ENCODE measurements around the gene EIF2AK2.
"Not testable (repeated sequence)": the region's sequence is repeated elsewhere in the genome, so short reads cannot be mapped to it uniquely, and the experiment has no call there.

The EIF2AK2 gene

DNA sequence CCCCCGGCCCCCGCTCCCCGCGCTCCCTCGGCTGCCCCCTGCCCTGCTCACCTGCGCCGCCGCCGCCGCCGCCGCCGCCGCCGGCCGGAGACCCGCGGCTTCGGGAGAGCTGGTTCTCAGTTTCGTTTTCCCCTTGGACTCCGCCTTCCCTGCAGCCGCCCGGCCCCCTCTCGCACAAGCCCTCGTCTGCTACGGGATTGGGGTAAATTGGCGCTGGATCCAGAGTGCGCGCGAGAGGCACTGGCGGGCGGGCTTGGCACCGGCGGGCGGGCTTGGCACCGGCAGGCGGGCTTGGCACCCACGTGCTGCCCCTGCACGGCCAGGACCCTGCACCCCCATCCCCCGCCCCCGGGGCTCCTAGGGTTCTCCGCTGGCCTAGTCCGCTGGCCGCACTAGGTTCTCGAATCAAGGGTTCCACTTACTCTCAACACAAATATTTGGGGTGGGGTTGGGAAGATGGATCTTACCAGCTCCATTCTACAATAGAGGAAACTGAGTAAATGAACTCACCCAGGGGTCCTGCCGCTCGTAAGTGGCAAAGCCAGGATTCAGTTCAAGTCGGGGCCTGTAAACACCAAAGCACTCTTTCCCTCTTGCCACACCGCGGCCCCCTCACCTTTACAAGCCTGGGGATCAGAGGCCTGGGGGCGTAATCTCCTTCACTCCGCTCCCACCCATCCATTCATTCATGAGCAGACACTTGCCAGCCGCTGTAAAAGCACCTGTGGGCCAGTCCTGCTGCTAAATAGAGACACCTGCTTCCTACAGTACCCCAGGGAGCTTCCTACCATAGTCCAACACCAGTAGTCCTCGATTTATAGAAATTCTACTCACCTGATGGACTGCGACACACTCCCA lies at the start of gene EIF2AK2:
Gene EIF2AK2, minus strand, starts transcription at position 124 of the 858 bp plus-strand sequence. CDS start 9,174 bp downstream, outside the sequence.
- DNase-seq (ENCODE audit: low read depth) = peak; percentile 68

DNA sequence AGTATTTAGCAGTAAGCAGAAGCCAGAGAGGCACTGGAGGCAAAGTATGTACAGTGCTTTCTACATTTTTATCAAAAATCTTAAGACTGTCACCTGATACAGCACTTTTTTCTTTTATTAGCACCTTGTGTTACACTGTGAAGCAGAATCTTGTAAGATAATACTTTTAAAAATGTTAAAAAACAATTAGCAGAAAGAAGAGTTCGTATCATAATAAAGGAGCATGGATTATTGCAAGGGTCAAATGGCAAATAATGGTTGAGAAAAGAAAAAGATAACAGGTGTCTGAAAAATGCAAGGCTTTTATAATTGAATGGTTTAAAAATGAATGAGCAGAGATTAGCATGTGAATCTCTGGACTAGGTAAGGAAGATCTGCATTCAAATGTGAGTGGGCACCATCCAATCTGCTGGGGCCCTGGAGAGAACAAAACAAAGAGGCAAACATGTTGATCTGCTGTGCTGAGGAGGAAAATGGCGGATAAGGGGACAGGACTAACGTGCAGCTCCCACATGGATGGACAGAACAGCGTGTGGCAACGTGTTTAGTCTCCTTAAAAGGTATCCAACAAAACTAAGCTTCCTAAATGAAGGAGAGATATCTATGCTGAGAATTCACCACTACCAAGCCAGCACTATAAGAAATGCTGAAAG lies 49.0 kb upstream of the EIF2AK2 start:
- no peak for DNase-seq (ENCODE audit: low read depth)

DNA sequence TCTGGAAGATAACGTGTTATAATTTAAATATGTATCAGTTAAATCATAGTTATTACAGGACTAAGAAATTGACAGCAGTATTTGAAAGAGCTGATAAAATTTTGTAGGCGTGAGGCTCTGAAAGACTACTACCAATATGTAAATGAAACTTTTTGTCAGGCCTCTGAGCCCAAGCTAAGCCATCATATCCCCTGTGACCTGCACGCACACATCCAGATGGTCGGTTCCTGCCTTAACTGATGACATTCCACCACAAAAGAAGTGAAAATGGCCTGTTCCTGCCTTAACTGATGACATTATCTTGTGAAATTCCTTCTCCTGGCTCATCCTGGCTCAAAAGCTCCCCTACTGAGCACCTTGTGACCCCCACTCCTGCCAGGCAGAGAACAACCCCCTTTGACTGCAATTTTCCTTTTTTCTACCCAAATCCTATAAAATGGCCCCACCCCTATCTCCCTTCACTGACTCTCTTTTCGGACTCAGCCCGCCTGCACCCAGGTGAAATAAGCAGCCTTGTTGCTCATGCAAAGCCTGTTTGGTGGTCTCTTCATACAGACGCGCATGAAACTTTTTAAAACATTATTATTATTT lies 48.4 kb upstream of the EIF2AK2 start:
- not testable (repeated sequence) for DNase-seq (ENCODE audit: low read depth)

DNA sequence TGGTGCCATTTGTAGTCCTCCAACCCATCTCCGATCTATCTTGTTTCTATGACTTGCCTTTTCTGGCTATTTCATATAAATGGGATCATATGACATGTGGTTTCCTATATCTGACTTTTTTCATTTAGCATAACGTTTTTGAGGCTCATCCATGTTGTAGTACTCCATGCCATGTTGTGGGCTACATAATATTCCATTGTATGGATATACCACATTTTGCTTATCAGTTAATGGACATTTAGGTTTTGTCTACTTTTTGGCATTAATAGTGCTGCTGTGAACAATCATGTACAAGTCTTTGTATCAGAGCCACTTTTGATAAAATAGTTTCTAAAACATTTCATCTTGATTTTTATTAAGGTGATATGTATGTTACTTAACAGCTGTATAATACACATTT lies 46.9 kb upstream of the EIF2AK2 start:
- DNase-seq (ENCODE audit: low read depth) = no peak

DNA sequence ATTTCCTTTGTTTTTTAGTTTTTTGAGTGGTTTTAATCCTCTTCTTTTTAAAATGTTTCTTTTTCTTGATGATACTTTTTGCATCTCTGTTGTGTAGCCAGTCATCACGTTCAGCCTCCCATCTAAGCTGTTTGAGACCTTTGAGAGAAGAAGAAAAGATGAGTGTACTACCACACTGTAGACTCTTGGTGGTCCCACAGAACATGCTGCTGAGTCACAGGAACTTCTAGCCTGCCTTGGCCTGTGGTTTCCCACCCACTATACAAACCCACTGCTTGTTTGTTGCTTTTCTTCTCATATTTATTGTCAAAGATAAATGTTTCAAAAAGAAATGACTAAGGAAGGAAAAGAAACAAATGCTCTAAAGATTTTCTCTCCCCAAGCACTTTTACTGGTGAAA lies 45.0 kb upstream of the EIF2AK2 start:
- no peak for DNase-seq (ENCODE audit: low read depth)

DNA sequence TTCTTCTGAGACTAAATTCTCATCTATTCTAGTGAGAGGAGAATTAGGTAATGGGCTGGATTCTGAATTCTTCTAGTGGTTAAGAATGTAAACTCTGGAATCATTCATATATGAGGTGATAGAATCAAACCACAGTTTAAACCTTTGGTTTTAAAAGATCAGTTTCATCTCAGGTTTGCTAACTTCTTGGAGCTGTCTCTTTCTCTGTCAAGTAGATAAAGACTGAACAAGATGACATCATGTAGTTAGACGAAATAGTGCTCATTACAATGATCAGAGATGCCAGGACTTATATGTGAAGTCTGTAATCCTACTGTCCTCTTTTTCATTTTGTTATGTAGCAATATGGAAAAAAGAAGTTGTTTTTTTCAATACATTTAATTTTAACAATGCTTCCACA lies 44.4 kb upstream of the EIF2AK2 start:
- DNase-seq (ENCODE audit: low read depth) = no peak

DNA sequence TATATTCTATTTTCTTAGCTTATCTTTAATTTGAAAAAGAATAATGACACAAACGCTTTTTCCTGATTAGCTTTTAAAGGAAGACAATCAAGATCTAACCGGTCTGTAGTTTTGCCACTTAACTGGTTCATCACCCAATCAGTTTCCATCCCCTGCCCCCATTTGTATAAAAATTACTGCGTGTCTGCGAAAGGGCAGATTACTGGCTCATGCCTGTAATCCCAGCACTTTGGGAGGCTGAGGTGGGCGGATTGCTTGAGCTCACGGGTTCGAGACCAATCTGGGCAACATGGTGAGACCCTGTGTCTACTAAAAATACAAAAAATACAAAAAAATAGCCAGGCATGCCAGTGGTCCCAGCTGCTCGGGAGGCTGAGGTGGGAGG lies 41.9 kb upstream of the EIF2AK2 start:
- no peak for DNase-seq (ENCODE audit: low read depth)

DNA sequence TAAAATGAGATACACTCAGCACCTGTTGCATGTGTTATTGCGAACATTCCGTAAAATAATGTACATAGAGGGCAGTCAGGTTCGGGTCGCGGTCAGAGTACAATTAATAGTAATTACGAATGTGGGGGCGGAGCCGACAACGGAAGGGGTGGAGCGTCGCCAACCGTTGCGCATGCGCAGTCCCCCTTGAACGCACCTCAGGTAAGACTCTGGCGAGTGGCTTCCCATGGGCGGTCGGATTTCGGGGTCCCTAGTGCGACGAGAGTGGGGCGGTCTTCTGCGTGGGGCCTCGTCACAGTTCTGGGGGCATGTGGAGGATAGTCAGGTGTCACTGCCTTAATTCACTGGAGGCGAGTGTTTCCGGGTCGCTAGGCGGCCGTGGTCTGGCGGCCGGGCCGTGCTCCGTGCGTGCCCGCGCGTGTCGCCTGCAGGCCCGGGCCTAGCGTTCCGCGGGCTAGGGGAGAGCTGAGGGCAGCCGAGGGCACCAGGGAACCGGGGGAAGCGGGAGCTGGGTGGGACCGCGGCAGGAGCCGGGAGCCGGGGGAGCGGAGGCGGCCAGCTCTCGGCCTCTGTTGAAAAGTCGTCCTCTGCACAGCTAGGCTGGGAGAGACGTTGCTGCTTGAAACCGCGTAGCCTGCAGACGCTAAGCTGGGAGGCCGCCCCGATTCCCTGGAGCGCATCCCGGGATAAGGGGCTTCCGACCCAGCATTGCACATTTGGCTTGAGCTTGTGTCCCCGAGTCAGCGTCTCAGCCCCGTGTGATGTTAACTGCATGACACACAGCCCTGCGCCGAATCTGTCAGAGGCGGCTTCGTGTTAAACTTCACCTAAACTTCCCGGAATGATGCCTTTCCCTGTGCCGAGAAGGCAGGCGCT lies 39.8 kb upstream of the EIF2AK2 start, which contains the start of gene CEBPZOS:
Gene CEBPZOS, plus strand, starts transcription at position 177 of the 876 bp plus-strand sequence. CDS start 3,209 bp downstream, outside the sequence.
- DNase-seq (ENCODE audit: low read depth) = peak; percentile 85

DNA sequence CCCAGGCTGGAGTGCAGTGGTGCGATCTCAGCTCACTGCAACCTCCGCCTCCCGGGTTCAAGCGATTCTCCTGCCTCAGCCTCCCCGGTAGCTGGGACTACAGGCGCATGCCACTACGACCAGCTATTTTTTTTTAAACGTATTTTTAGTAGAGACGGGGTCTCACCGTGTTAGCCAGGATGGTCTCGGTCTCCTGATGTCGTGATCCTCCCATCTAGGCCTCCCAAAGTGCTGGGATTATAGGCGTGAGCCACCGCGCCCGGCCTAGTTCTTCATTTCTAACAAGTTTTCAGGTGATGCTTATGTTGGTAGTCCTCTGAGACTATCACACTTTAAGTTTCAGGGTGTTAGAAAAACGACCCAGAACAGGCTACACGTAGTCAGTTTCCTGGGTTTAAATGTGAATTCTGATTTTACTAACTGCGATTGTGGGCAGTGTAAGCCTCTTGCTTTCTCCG lies 39.1 kb upstream of the EIF2AK2 start:
- DNase-seq (ENCODE audit: low read depth) = not testable (repeated sequence)

DNA sequence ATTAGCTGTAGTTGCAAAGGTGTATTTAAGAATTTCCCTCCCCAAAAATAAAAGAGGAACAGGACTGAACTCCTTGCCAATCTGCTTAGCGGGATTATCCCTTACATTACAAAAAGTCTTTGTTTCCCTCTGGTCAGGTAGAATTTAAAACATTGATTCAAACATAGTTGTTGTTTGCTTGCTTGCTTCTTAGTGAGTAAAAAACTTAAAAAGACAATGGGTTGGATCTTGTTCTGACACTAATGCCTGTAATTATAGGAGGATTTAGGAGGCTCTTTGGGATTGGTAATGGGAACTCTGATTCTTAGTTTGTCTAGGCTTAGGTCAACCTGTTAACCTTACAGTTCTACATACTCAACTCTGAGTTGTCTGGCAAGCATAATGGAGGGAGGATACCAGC lies 35.8 kb upstream of the EIF2AK2 start:
- DNase-seq (ENCODE audit: low read depth) = no peak

DNA sequence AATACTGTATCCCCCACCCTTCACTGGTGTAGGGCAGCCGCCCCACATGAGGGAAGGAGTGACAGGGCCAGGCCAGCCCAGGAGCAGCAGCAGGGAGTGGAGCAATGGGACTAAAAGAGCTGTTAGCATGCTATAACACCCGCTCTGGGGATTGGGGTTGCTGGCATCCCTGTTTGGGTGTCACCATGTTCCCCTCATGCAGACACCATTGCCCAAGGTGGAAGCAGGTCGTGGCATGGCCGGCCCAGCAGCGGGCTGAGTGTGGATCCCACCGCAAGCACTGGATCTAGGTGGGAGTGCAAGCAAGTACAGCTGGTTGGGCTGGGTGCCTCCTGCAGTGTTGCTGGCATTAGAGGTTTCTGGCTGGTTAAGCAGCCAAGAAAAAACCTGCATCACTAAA lies 35.0 kb upstream of the EIF2AK2 start:
- DNase-seq (ENCODE audit: low read depth) = no peak

DNA sequence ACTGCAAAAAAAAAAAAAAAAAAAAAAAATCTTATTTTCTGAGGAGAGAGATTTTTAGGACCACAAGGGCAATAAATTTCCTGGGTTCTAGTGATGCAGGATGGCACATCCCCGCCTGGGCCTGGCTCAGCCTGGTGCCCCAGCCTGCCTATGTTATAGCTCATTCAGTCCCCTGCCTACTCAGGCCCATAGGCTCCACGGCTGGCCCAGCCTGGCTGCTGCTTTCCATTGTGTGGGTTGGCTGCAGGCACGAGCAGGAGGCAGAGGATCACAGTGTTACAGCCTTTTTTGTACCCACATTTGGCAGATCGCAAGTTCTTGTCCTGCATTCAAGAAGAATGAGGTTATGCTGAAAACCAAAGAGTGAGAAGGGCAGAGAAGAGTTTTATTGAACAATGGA lies 34.5 kb upstream of the EIF2AK2 start:
- no peak for DNase-seq (ENCODE audit: low read depth)

DNA sequence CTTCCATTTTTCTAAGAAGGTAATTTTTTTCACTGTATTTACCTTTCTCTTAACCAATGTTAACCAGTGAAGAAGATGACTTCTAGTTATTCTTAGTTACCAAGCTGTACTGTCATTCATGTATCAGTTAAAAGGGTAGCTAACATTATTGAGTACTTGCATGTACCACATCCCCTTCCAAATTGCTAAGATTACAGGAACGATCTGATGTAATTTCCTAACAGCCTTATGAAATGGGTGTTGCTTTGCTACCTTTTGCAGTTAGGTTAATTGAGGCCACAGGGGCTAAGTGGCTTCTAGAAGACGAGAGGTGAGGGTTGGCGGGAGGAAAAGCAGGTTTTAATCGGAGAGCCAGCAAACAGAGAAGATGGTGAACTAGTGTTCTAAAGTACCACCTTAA lies 33.5 kb upstream of the EIF2AK2 start:
- no peak for DNase-seq (ENCODE audit: low read depth)

DNA sequence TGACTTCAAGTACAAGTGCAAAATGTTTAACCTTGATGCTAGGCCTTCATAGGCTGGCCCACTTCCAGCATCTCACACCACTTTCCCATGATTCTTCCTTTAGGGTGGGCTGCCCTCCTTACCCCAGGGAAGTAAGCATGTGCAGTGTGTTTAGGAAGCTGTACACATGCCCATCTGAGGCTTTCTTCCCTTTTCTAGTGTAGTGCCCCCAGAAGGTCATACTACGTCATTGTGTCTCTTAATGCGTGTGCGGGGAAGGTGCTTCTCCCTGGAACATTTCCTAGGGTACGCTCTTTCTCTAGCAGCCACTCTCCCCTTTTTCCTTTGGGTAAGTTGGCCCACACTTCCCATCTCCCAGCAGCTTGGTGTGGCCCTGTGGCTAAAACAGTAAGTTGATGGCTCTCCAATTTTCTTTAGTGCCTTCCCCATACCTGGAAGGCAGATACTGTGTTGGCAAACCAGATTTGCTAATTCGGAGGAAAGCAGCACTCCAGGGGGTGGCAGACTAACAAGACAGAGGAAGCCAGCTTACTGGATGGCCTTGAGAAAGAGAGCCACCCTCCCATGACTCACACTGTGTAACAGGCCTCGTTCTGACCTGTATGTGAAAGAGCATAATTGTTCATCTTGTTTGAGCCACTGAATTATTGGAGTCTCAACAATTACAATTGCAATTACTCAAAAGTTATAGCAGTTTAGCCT lies 32.8 kb upstream of the EIF2AK2 start:
- no peak for DNase-seq (ENCODE audit: low read depth)

DNA sequence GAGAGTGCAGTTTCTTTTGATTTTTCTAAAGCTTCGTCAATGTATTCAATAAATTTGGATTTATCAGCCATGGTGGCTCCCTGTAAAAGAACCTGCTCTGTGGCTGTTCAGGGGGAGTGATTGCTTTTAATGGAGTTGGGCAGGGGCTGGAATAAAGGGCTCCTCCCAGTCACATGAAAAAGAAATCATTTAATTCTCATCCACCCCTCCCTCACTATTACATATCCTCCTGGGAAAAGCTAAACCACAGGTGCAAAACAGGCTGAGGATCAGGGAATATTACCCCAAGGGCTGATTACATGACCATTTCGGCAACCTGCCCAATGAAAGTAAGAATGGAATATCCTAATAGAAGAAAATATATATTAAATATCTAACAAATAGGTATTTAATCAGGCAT lies 31.8 kb upstream of the EIF2AK2 start, which contains the start of gene SULT6B1:
Gene SULT6B1, minus strand, starts transcription at position 101 of the 400 bp plus-strand sequence. Its CDS starts 30 bp downstream, at position 71.
- no peak for DNase-seq (ENCODE audit: low read depth)

DNA sequence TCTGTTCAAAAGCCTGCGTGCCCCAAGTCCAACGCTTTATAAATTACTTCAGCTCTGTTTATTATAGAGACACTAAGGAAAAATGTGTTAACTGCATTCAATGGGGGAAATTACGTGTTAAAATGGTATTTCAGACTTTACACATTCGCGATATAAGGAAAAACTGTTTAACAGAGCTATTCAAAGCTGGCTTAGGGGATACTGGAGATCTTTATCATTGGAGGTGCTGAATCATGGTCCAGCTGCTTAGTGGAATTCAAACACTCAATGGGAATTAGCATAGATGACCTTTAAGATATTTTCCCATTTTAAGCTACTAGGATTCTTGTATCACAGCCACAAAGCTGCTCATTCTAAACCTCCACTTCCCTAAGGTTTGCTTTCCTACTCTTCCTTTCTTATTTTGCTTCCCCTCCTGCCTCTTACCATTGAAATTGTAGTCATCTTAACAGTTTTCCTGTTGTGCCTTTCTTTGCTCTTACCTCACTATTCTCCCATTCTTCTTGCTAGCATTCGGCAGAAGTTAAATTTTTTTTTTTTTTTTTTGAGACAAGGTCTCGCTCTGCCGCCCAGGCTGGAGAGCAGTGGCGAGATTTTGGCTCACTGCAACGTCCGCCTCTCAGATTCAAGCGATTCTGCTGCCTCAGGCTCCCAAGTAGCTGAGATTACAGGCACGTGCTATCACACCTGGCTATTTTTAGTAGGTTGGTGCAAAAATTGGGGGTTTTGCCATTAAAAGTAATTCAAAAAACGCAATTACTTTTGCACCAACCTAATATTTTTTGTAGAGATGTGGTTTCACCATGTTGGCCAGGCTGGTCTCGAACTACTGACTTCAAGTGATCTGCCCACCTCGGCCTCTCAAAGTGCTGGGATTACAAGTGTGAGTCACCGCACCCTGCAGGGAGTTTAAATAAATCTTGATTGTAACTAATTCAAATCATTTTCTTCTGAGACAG lies 25.2 kb upstream of the EIF2AK2 start:
- no peak for DNase-seq (ENCODE audit: low read depth)

DNA sequence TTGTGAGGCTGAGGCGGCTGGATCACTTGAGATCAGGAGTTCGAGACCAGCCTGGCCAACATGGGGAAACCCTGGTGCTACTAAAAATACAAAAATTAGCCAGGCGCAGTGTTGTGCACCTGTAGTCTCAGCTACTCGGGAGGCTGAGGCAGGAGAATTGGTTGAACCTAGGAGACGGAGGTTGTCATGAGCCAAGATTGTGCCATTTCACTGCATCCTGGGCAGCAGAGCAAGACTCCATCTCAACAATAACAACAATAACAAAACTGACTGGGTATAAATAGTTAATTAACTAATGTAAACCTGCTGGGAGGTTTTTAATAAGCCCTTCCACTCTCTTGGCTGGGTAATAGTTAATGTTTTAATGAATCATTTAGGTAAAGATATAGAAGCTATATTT lies 23.9 kb upstream of the EIF2AK2 start:
- DNase-seq (ENCODE audit: low read depth) = no peak

DNA sequence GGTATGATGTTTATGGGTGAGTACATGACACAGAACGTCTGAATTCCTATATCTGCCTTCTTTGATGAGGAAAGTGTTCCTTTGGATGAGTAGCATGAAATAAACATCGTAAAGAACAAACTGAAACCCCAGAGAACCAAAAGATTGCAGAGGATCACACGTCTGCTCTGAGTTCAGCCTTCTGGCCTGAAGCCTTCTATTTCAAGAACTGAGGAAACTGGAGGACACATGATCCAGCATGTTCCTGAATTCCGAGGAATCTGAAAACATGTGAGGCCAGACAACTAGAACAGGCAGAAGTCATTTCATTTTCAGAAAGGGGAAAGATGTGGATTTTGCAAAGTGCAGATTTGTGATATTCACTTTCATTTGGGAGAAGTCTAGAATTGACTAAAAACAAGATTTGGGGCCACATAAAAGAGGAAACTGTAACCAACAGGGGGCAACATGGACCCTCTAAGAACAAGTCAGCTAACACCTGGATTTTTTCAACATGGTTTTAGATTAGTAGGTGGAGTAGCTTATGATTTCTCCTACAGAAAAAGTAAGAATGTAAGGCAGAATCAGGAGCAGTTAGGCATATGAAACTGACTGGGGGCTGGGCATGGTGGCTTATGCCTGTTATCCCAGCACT lies 23.3 kb upstream of the EIF2AK2 start:
- DNase-seq (ENCODE audit: low read depth) = no peak

DNA sequence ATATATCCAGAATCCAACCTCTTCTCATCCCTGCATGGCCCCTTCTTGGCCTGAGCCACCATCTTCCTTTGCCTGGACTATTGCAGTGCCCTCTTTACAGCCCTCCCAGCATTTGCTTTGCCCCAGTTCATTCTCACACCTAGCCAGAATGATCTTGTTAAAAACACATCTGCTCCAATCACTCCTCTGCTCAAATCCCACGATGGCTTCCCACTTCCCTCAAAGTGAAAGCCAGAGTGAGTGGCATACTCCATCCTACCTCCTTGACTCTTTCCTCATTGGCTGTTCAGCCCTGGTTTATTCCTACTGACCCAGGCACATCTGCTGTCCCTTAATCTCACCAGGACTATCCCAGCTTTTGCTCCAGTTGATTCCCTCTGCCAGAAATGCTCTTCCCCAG lies 17.0 kb upstream of the EIF2AK2 start:
- DNase-seq (ENCODE audit: low read depth) = no peak

DNA sequence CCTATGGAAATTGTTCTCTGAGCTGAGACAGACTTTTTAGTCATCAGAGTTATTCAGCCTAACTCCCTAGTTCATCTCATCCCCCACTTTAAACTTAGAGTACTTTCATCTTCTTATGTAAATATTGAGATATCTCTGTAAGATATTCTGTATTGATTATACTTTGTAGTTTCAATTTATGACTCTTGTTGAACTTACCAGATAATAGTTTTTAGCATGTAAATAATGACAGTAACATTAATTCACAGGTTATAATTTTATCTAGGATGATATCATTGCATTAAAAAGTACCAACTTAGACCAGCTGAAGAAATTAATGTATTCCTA lies 14.8 kb upstream of the EIF2AK2 start:
- no peak for DNase-seq (ENCODE audit: low read depth)

All from activated T-helper 1 cell treated with Interleukin-2 at 50 U/mL for 16 hours (primary cell).